ENCODE results near the gene NPAT.

- TF ChIP-seq KAT2A (conservative IDR thresholded peaks at IDR 0.05; ENCODE audit: control insufficient read depth, low read depth, low read length), result no peak
- TF ChIP-seq CTCF (IDR thresholded peaks at IDR 0.05 in 2 of 3, conservative IDR thresholded peaks at IDR 0.05 in 1 of 3; ENCODE audit: control insufficient read depth in 2 of 3, extremely low read depth in 1 of 3, insufficient read depth in 1 of 3, low read depth in 3 of 3, low read length in 3 of 3), result peak; percentile 7 to 39 (median 10); a peak in 1 of 6 replicates
- no peak for TF ChIP-seq RCOR1 (conservative IDR thresholded peaks at IDR 0.05; ENCODE audit: low read depth, low read length)
- TF ChIP-seq POLR2A (IDR thresholded peaks at IDR 0.05; ENCODE audit: low read depth, low read length), result peak; percentile 98
- TF ChIP-seq ZNF592 (IDR thresholded peaks at IDR 0.05), result no peak
- peak; percentile 81 for TF ChIP-seq NKRF (conservative IDR thresholded peaks at IDR 0.05)
- no peak for TF ChIP-seq ATF3 (IDR thresholded peaks at IDR 0.05; ENCODE audit: borderline replicate concordance, extremely low read depth, low read depth, low read length)
- peak; percentile 77 for TF ChIP-seq SP1 (IDR thresholded peaks at IDR 0.05; ENCODE audit: low read depth, low read length)
- TF ChIP-seq SIX5 (IDR thresholded peaks at IDR 0.05; ENCODE audit: low read depth, low read length, severe bottlenecking), result no peak
Observed at GRCh38 chr11:108121274-108122155, 100.9 kb downstream of the NPAT start, which contains the start of gene ACAT1.
